COLO668 (cell line): ENCODE measurements around the gene MTCL1.

ENCODE experiments used
- DNase-seq: peaks from one replicate; lab custom pipeline; 2025; ENCODE audit not compliant: unreplicated experiment; lab: John Stamatoyannopoulos, UW

MTCL1 gene

DNA sequence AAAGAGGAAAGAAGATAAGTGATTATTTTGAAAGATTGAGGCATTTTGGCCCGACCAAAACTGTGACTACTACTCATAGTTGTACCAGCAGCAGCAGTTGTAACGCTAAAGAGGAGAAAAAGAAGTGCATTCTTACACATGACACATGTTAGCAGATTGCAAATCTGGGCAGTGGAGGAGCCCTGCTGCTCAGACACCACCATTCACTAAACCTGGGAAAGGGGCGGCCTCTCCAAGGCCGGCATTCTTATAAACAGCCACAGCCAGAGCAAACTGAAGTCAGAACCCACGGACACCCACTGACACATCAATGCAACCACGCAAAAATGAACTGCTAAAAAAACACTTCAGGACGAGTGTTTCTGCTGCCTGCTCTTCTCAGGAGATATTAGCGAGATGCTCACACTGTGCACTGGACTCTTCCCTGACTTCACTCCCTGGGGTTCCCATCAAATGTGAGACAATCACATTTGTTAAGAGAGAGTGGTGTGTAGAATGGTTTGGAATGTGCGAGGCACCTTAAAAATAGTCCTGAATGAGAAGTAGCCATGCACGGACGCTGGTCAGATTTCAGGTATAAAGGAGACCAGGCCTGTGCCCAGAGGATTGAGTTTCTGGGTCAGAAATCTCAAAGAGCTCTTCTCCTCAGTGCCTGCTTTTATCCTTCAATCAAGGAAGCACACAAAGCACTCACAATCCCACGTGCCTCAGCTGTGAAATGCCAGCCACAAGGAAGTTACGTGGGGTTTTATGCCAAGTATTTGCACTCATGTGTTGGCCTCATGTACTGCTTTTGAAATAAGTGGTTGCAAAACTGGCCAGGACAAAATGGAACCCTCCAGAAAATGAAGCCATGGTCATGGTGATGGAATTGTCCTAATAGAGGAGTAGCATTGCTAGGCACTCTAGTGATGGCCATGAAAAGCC lies 83.4 kb downstream of the MTCL1 start:
- no peak for DNase-seq

GRCh38 chr18:8791171-8791651 lies 85.9 kb downstream of the MTCL1 start:
- DNase-seq = no peak

GRCh38 chr18:8792688-8793316 lies 87.4 kb downstream of the MTCL1 start:
- no peak for DNase-seq

DNA sequence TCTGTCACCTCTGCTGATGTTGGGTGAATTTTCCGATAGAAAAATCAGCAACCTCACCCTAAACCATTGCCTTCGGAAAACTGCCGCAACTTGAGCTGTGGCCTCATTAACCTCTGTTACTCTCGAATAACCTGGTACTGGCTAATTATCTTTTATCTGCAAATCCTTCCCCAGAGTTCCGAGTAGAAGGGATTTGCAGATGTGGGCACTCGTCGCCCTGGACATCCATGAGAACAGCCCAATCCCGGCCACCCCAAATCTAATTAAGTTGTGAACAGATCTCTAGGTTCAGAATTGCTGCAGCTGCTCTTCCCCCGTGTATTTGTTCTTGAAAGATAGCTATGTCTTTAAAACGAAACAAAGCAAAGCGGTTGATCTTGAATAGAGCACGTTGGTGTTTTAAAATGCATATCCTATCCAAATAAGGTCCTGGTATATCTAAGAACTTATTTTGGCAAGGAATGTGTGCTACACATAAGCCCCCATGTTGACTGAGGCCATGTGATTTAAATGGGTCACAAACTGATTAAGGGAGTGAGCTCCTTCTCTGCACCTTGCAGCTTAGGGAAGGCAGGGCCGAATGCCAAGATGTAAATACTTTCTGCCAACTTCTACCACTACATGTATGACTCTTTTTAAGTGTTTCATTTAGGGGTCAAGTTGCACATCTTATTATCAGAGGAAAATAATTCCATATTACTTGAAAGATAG lies 88.2 kb downstream of the MTCL1 start:
- no peak for DNase-seq

GRCh38 chr18:8794156-8794933 lies 89.0 kb downstream of the MTCL1 start:
- DNase-seq = no peak

GRCh38 chr18:8794934-8795280 lies 89.6 kb downstream of the MTCL1 start:
- DNase-seq = no peak

- no peak for DNase-seq
These were observed 90.4 kb downstream of the MTCL1 start for GRCh38 chr18:8795586-8796325.

DNA sequence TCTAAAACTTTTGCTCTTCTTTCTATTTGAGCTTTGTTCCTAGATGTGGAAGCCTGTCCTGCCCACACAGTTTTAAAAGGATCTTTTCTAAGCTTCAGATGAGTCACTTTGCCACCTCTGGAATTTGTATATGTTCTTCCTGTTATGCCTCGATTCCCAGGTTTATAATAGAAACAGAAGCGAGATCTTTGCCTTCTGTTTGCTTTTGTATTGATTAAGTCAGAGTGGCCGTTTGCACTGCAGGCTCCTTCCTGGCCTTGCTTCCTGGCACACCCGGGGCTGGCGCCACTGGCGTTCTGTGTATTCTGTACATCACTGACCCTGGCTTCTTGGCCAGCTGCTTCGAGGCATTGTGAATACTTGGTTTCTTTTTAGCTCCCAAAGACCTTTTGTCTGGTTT lies 91.8 kb downstream of the MTCL1 start:
- no peak for DNase-seq

DNA sequence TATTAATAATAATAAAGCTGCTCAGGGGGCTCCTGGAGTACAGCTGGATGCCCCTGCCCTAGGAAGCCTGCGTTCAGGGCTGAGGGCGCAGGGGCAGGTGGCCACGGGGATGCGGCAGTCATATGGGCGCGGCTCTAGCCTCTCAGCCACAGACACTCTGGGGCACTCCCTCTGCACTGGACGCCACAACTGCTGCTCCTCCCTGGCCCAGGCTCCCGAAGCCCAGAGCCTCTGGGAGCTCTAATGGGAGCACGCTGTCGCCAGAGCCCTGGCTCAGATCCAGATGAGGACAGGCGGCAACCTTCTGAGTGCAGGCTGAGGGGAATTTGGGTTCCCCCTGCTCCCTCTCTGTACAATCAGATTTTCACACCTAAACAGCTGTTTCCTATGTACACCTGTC lies 93.6 kb downstream of the MTCL1 start:
- no peak for DNase-seq

GRCh38 chr18:8799596-8800441 lies 94.5 kb downstream of the MTCL1 start:
- DNase-seq = no peak

DNA sequence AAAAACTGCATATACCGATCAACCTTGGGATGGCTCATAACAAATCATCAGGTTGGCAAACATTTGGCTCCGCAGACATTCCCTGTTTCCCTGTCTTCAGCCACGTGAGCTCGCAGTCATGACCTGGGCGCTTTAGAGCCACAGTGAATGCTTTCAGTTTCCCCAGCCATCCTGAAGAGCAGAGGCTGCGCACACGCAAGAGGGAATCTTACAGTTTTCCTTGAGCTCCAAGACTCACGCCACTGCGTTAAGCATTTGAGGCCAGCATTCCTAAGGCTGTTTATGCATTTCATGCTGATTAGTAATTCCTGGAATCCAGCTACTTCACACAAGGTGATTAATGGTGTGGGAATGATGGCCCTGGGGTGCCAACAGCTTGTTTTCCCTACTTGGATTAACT lies 95.1 kb downstream of the MTCL1 start:
- no peak for DNase-seq

DNA sequence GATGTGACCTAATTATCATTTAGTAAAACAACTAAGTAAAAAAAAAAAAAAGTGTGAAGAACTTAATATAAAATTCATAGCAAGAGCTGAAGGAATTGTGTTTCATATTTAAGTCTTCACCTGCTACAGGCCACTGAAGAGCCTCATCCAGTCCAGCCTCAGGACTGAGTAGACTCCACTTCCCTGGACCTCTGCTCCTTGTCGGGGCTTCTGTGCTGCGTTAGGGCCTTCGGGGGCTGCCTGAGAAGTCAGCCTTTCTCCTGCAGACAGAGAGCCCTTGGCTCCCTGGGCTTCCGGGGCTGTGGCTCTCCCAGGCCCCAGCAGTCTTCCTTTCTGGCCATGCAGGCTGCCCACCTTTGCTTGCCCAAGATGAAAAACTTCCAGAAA lies 95.5 kb downstream of the MTCL1 start:
- DNase-seq = no peak

DNA sequence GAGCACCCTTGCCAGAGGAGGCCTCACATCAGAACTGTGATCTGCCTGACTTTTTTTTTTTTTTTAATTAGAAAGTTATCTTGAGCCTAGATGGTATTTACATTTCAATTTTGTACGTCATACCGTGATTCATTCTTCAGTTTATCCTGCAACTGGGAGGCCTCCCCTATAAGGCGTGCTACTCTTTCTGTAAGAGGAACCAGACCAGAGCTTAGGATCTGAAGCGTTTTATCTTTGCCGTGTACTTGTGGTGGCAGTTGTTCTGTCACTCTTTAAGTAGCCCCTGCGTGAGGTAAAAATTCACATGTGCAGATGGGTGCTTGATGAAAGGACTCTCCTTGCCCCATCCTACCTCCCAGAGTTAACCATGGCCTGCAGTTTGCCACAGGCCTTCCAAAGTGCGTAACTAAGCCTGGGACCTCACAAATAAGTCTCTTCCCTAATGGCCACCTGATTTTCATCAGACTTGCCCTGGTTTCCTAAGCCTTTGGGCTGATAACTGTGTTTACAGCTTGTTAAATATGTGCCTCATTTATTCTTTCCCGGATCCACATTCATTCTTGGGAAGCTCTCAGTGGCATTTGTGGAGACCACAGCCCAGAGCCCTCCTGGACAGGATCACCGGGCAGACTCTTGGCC lies 96.0 kb downstream of the MTCL1 start:
- DNase-seq = no peak

GRCh38 chr18:8802017-8802672 lies 96.8 kb downstream of the MTCL1 start:
- DNase-seq = no peak

DNA sequence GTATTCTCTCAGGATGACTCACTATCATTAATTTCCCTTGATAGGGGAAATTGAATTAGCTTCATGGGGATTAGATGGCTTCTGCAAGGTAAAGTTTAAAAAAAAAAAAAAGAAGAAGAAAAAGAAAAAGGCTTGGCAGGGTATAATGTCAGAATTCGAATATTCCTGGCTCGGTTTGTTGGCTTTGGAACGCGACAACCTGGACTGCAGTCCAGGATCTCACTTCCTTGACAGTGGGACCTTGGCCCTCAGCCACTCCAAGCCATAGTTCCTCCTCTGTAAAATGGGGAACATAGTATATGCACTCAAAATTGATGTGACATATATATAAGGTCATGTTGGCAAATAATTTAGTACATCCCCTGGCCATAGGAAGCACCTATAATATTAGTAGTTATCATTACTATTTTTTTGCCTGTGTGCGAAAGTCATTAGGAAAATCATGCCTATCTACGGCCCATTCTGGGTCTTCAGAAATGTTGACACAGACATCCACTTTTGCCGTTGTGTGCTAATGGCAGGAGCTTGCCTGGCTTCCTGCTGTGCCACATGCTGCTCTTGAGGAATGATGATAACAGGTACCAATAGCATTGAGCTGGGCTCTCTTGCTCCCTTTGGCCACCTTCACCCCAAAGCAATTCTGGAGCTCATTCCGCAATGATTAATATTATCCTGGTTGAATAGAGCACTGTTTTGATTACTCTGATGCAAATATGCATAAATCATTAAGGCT lies 97.9 kb downstream of the MTCL1 start:
- no peak for DNase-seq

DNA sequence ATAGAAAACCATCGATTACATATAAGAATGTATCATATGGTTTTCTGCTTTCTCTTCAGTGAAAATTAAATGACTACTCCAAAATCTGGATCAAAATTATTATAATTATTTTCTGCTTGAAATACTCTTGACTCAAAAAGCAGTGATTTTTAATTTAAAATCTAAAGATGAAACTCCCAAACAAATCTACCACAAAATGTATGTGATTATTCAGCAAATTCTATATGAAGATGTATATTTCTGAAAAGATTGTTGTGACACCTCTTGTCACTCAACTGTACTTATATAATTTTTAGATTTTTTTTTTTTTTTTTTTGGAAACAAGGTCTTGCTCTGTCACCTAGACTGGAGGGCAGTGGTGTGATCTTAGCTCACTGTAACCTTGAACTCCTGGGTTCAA lies 98.6 kb downstream of the MTCL1 start:
- DNase-seq = no peak

GRCh38 chr18:8805552-8805951 lies 100.2 kb downstream of the MTCL1 start:
- DNase-seq = no peak
